Measurements from ENCODE around the gene GOLGA6A. TPM values are rescaled to one million over a fixed set of nuclear protein-coding genes. Genes with fewer than 3 reads are reported as not detected.
A peak's percentile ranks its signal among the peaks of the same experiment; 100 is the strongest.

The GOLGA6A gene
- total and polyA plus RNA-seq, 4 donors: 0.03 to 0.14 TPM; not detected in 2

DNA sequence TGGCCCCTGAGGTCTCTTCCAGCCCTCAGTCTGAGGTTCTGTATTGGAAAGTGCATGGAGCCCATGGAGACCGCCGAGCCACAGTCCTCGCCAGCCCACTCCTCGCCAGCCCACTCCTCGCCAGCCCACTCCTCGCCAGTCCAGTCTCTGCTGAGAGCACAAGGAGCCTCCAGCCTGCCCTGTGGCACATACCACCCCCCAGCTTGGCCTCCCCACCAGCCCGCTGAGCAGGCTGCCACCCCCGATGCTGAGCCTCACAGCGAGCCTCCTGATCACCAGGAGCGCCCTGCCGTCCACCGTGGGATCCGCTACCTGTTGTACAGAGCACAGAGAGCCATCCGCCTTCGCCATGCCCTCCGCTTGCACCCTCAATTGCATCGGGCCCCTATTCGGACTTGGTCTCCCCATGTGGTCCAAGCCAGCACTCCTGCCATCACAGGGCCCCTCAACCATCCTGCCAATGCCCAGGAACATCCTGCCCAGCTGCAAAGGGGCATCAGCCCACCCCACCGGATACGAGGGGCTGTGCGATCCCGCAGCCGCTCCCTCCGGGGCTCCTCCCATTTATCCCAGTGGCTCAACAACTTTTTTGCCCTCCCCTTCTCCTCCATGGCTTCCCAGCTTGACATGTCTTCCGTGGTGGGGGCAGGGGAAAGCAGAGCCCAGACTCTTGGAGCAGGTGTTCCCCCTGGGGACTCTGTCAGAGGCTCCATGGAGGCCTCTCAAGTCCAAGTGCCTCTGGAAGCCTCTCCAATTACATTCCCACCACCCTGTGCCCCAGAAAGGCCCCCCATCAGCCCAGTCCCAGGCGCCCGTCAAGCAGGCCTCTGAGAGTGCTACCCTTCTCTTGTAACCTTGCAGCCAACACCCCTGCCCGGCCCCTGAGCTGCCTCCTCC is 47.0 kb downstream of the GOLGA6A start:
- H3K27ac ChIP-seq (ENCODE audit: low read depth in 1 of 2, low read length in 1 of 2): no peak overlapping the region
- TF ChIP-seq, protein P1, sequence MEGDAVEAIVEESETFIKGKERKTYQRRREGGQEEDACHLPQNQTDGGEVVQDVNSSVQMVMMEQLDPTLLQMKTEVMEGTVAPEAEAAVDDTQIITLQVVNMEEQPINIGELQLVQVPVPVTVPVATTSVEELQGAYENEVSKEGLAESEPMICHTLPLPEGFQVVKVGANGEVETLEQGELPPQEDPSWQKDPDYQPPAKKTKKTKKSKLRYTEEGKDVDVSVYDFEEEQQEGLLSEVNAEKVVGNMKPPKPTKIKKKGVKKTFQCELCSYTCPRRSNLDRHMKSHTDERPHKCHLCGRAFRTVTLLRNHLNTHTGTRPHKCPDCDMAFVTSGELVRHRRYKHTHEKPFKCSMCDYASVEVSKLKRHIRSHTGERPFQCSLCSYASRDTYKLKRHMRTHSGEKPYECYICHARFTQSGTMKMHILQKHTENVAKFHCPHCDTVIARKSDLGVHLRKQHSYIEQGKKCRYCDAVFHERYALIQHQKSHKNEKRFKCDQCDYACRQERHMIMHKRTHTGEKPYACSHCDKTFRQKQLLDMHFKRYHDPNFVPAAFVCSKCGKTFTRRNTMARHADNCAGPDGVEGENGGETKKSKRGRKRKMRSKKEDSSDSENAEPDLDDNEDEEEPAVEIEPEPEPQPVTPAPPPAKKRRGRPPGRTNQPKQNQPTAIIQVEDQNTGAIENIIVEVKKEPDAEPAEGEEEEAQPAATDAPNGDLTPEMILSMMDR (IDR thresholded peaks at IDR 0.05; ENCODE audit: control extremely low read depth, extremely low read depth): no peak
- H3K36me3 ChIP-seq (ENCODE audit: control insufficient read depth in 4 of 4, insufficient read depth in 4 of 4, low read length in 4 of 4): peaks cover 9 to 59% (median 24%) of the 10 kb centered on the region in 4 donors
- ATAC-seq (ENCODE audit: insufficient read depth, low FRiP score) (no peak), DNase-seq (no peak)
- H3K4me3 ChIP-seq: no peak overlapping the region
- H3K9me3 ChIP-seq (ENCODE audit: control insufficient read depth in 4 of 4, insufficient read depth in 3 of 4, low read length in 3 of 4): no peaks in the 10 kb centered on the region
- H3K27me3 ChIP-seq (ENCODE audit: control insufficient read depth in 3 of 3, insufficient read depth in 3 of 3, low read length in 2 of 3): no peaks in the 10 kb centered on the region
- peaks cover 0 to 15% (median 3%) of the 10 kb centered on the region in 5 donors for H3K4me1 ChIP-seq (ENCODE audit: control insufficient read depth in 5 of 5, insufficient read depth in 5 of 5, low read length in 5 of 5)
- H3K9ac ChIP-seq (ENCODE audit: insufficient read depth in 1 of 2, low read length in 2 of 2): no peak overlapping the region
- WGBS, 2 donors: 90 to 91% methylated on average over 28 of the region's 28 CpGs

DNA sequence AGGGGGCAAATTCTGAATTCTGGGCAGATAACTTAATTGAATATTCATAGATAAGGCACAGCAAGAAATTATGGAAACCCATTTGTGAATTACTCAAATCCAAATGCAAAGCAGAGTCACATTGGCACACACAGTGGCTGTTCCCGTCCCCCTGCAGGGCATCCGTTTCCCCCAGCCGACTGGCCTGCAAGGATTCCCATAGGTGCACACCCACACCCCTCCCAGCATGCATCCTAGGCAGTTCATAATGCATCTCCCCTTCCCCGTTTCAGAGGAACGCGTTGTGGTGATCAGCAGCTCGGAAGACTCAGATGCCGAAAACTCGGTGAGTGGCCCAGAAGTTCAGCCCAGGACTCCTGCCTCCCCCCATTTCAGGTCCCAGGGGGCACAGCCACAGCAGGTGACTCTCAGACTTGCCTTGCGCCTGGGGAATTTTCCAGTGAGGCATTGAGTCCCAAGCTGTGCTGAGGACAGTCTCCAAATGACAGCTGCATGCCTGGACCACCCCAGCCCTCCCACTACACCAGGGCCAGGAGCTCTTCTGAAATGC is 48.1 kb downstream of the GOLGA6A start:
- ATAC-seq (ENCODE audit: insufficient read depth, low FRiP score) (no peak), DNase-seq (no peak)
- 84 to 97% methylated on average over 10 of the region's 10 CpGs for WGBS, 2 donors
- Histone ChIP-seq H3K4me3 (no peak overlapping the region), H3K4me1 (ENCODE audit: control insufficient read depth in 5 of 5, insufficient read depth in 5 of 5, low read length in 5 of 5) (peaks cover 0 to 4% (median 0%) of the 10 kb centered on the region in 5 donors), H3K9me3 (ENCODE audit: control insufficient read depth in 4 of 4, insufficient read depth in 3 of 4, low read length in 3 of 4) (no peaks in the 10 kb centered on the region), H3K36me3 (ENCODE audit: control insufficient read depth in 4 of 4, insufficient read depth in 4 of 4, low read length in 4 of 4) (peaks cover 9 to 61% (median 24%) of the 10 kb centered on the region in 4 donors), H3K27ac (ENCODE audit: low read depth in 1 of 2, low read length in 1 of 2) (no peak overlapping the region), H3K27me3 (ENCODE audit: control insufficient read depth in 3 of 3, insufficient read depth in 3 of 3, low read length in 2 of 3) (no peaks in the 10 kb centered on the region), H3K9ac (ENCODE audit: insufficient read depth in 1 of 2, low read length in 2 of 2) (no peak overlapping the region)
- TF ChIP-seq, protein P1 (IDR thresholded peaks at IDR 0.05; ENCODE audit: control extremely low read depth, extremely low read depth): no peak

DNA sequence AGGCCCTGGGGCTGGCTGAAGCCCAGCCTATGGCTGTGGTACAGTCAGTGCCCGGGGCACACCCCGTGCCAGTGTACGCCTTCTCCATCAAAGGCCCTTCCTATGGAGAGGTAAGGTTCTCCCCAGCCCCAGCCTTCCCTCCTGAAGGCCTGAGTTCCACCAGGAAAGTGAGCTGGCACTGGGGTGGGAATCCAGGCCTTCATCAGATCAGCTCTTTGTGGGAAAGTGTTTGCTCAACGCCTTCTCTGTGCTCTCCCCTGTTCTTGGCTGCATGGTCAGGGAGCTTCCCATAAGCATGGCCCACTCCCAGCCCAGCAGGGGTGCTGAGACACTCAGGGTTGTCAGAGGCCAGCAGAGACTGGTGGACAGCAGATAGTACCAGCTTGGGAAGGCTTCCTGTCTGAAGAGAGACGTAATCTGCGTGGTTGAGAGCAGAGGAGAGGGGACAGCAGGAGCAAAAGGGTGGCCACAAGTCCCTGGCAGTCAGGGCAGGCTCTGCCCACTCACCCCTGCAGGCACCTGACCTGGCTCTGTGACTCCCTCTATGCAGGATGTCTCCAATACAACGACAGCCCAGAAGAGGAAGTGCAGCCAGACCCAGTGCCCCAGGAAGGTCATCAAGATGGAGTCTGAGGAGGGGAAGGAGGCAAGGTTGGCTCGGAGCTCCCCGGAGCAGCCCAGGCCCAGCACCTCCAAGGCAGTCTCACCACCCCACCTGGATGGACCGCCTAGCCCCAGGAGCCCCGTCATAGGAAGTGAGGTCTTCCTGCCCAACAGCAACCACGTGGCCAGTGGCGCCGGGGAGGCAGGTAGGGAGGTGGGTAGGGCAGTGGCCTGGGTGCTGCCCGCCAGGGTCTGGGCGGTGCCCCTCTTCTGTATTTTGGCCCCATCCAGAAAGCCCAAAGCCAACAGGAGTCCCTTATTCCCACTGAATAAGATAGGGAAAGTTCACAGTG is 49.5 kb downstream of the GOLGA6A start:
- H3K27me3 ChIP-seq (ENCODE audit: control insufficient read depth in 3 of 3, insufficient read depth in 3 of 3, low read length in 2 of 3): no peaks in the 10 kb centered on the region
- WGBS, 2 donors: 66 to 79% methylated on average over 16 of the region's 16 CpGs
- H3K9ac ChIP-seq (ENCODE audit: insufficient read depth in 1 of 2, low read length in 2 of 2): no peak overlapping the region
- peak overlapping the region in 1 of 2 donors; percentile 28 for H3K27ac ChIP-seq (ENCODE audit: low read depth in 1 of 2, low read length in 1 of 2)
- peaks cover 0 to under 1% (median 0%) of the 10 kb centered on the region in 5 donors for H3K4me1 ChIP-seq (ENCODE audit: control insufficient read depth in 5 of 5, insufficient read depth in 5 of 5, low read length in 5 of 5)
- H3K36me3 ChIP-seq (ENCODE audit: control insufficient read depth in 4 of 4, insufficient read depth in 4 of 4, low read length in 4 of 4): peaks cover 9 to 60% (median 25%) of the 10 kb centered on the region in 4 donors
- H3K4me3 ChIP-seq: no peak overlapping the region
- TF ChIP-seq, protein P1 (IDR thresholded peaks at IDR 0.05; ENCODE audit: control extremely low read depth, extremely low read depth): no peak
- no peak for ATAC-seq (ENCODE audit: insufficient read depth, low FRiP score)
- DNase-seq: no peak
- no peaks in the 10 kb centered on the region for H3K9me3 ChIP-seq (ENCODE audit: control insufficient read depth in 4 of 4, insufficient read depth in 3 of 4, low read length in 3 of 4)

All from lung (tissue), 12 donors.